ENCODE results near the gene TMEM95.

DNA sequence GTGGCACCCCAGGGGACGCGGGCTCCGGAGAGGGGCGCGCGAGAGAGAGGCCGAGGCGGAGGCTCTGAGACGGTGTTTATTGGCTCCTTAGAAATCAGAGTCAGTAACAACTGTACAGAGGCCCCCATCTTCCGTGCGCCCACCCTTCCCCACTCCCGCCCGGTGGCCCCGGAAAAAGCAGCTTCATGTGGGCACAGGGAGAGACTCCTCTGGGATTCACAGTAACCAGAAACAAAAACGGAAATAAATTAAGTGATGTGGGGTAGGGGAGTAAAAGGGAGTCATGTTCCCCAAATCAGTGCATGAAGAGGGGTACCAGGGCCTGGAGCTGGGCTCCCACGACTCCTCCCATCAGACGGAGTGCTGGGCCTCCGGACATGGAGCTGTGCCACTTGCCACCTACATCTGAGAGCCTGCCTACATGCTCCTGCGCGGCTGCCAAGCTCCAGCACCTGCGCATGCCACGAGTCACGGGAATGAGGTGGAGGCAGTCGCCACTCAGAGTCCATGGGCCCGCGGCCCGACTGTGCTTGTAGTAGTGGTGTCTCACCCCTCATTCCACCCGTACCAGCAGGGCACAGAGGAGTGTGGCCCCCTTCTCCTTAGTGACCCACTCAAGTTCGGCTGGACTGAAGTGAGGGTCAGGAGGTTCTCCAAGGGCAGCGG lies 39.3 kb upstream of the TMEM95 start:
- TF ChIP-seq, protein P1, sequence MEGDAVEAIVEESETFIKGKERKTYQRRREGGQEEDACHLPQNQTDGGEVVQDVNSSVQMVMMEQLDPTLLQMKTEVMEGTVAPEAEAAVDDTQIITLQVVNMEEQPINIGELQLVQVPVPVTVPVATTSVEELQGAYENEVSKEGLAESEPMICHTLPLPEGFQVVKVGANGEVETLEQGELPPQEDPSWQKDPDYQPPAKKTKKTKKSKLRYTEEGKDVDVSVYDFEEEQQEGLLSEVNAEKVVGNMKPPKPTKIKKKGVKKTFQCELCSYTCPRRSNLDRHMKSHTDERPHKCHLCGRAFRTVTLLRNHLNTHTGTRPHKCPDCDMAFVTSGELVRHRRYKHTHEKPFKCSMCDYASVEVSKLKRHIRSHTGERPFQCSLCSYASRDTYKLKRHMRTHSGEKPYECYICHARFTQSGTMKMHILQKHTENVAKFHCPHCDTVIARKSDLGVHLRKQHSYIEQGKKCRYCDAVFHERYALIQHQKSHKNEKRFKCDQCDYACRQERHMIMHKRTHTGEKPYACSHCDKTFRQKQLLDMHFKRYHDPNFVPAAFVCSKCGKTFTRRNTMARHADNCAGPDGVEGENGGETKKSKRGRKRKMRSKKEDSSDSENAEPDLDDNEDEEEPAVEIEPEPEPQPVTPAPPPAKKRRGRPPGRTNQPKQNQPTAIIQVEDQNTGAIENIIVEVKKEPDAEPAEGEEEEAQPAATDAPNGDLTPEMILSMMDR (IDR thresholded peaks at IDR 0.05; ENCODE audit: low read depth, low read length): no peak
- TF ChIP-seq EZH2phosphoT487 (IDR thresholded peaks at IDR 0.05; ENCODE audit: low read depth): no peak

Data from OCI-LY3 (cell line).